HepG2 (cell line): ENCODE results near the gene C17orf58. TPM values are rescaled to one million over a fixed set of nuclear protein-coding genes. Genes with fewer than 3 reads are reported as not detected.

Experiments
- DNMT3B ChIP-seq: conservative IDR thresholded peaks from 2 replicates; pipeline ENCODE4 v1.6.1; 2016; ENCODE audit warnings: missing biosample characterization, control low read depth
- FOXA1 ChIP-seq, 2 experiments: fragments of 450-650 bp in 1 of 2; sonication (generic) in 1 of 2; formaldehyde crosslinking in 1 of 2; IDR thresholded peaks; 2 replicates each; pipeline versions ENCODE4 v1.4.0 to v1.6.1; 2016 to 2020; ENCODE audit warnings: missing genetic modification reagents in 1 of 2
- GATA4 ChIP-seq: sonication (generic); IDR thresholded peaks from 2 replicates; pipeline ENCODE4 v1.6.1; 2016; ENCODE audit warnings: antibody characterized with exemption, low read depth, borderline replicate concordance
- GPBP1L1 ChIP-seq: sonication (generic); formaldehyde crosslinking; IDR thresholded peaks from 2 replicates; pipeline ENCODE4 v1.5.0; 2020; ENCODE audit warnings: mild to moderate bottlenecking, missing genetic modification reagents
- HOXA5 ChIP-seq: sonication (generic); formaldehyde crosslinking; IDR thresholded peaks from 2 replicates; pipeline ENCODE4 v1.4.0; 2020; ENCODE audit warnings: missing genetic modification reagents
- MATR3 ChIP-seq: sonication (generic); formaldehyde crosslinking; IDR thresholded peaks from 2 replicates; pipeline ENCODE4 v1.4.0; 2020; ENCODE audit warnings: missing genetic modification reagents
- NR2F1 ChIP-seq, 2 experiments: fragments of 450-650 bp in 1 of 2; formaldehyde crosslinking in 1 of 2; IDR thresholded peaks; 2 replicates each; pipeline versions ENCODE4 v1.5.0 to v1.6.1; 2016 to 2020; ENCODE audit warnings: mild to moderate bottlenecking in 1 of 2, missing compliant biosample characterization in 1 of 2, missing genetic modification reagents in 1 of 2, moderate library complexity in 1 of 2
- PITX1 ChIP-seq: sonication (generic); formaldehyde crosslinking; IDR thresholded peaks from 2 replicates; pipeline ENCODE4 v1.5.1; 2020; ENCODE audit warnings: mild to moderate bottlenecking, missing genetic modification reagents
- PREB ChIP-seq: sonication (generic); formaldehyde crosslinking; IDR thresholded peaks from 2 replicates; pipeline ENCODE4 v1.4.0; 2020; ENCODE audit warnings: missing genetic modification reagents
- RNF2 ChIP-seq: fragments of 450-650 bp; conservative IDR thresholded peaks from 2 replicates; pipeline ENCODE4 v1.6.1; 2016; ENCODE audit warnings: low read depth
- SMC3 ChIP-seq: IDR thresholded peaks from 2 replicates; pipeline ENCODE4 v1.6.1; 2011; ENCODE audit warnings: low read length, improper control_type of control experiment
- SRF ChIP-seq: IDR thresholded peaks from 2 replicates; pipeline ENCODE4 v1.6.1; 2011; ENCODE audit warnings: mild to moderate bottlenecking, low read depth, low read length, moderate library complexity
- ZBTB39 ChIP-seq: sonication (generic); formaldehyde crosslinking; IDR thresholded peaks from 2 replicates; pipeline ENCODE4 v1.5.0; 2020; ENCODE audit warnings: missing genetic modification reagents
- ZNF234 ChIP-seq: sonication (generic); formaldehyde crosslinking; conservative IDR thresholded peaks from 2 replicates; pipeline ENCODE4 v1.5.1; 2020; ENCODE audit warnings: mild to moderate bottlenecking, missing genetic modification reagents
- ZNF563 ChIP-seq: sonication (generic); formaldehyde crosslinking; IDR thresholded peaks from 2 replicates; pipeline ENCODE4 v1.8.0; 2022; ENCODE audit warnings: mild to moderate bottlenecking, moderate library complexity, missing genetic modification reagents
- ZNF564 ChIP-seq: sonication (generic); formaldehyde crosslinking; IDR thresholded peaks from 2 replicates; pipeline ENCODE4 v1.8.1; 2023; ENCODE audit warnings: mild to moderate bottlenecking, missing genetic modification reagents
- ZNF597 ChIP-seq: sonication (generic); formaldehyde crosslinking; IDR thresholded peaks from 2 replicates; pipeline ENCODE4 v1.5.0; 2020; ENCODE audit warnings: missing genetic modification reagents
- polyA plus RNA-seq, 8 experiments: library from polyadenylated mRNA; depleted of rRNA in 3 of 8; stranded (reverse) in 7 of 8; unstranded in 1 of 8; fragments of >200 nt; fragmentation: Illumina TruSeq in 4 of 8; extraction: Trizol in 4 of 8; gene quantifications; 2 replicates each; pipeline versions ENCODE4 v1.2.1 to v1.2.3, GENCODE V29; 2011 to 2016; ENCODE audit warnings: low read depth in 4 of 8, missing spikeins in 1 of 8, mixed read lengths in 1 of 8; ENCODE audit not compliant: insufficient read depth in 1 of 8
- total RNA-seq, 5 experiments: library from RNA; depleted of rRNA; stranded (reverse); fragments of >200 nt; fragmentation: Illumina TruSeq; extraction: Trizol; gene quantifications; 2 replicates each; pipeline ENCODE4 v1.2.3, GENCODE V29; 2016; ENCODE audit warnings: low read depth in 1 of 5
- TF ChIP-seq, protein P1 (sequence below): sonication (generic); formaldehyde crosslinking; IDR thresholded peaks from 2 replicates; pipeline ENCODE4 v1.4.0; 2020; ENCODE audit warnings: missing genetic modification reagents, low read depth, mild to moderate bottlenecking, borderline replicate concordance
- TF ChIP-seq, protein P2 (sequence below): sonication (generic); formaldehyde crosslinking; IDR thresholded peaks from 2 replicates; pipeline ENCODE4 v1.4.0; 2020; ENCODE audit warnings: missing genetic modification reagents, mild to moderate bottlenecking, borderline replicate concordance

Gene C17orf58
- total and polyA plus RNA-seq, 2 of the 13 experiments (the other 11 are each of a cell fraction or from before 2014, with no cell fraction given) = 15.6 to 15.8 TPM

GRCh38 chr17:68035523-68036303 is 39.4 kb upstream of the C17orf58 start, which contains the start of gene KPNA2 (continued):
- TF ChIP-seq GATA4 (peak; percentile 57), SMC3 (no peak), SRF (no peak), FOXA1 (IDR thresholded peaks at IDR 0.05) (no peak), FOXA1 (CRISPR knock-in tag; IDR thresholded peaks at IDR 0.05) (peak; percentile 24; the same call in 1 of the 2 replicates), RNF2 (peak; percentile 86), HOXA5 (peak; percentile 90), MATR3 (CRISPR knock-in tag) (no peak), NR2F1 (CRISPR knock-in tag; IDR thresholded peaks at IDR 0.05) (no peak), ZNF234 (0 out of 2 replicates have a peak, but pooled peaks have one; percentile 19), ZNF563 (peak; percentile 93), ZBTB39 (peak; percentile 85; the same call in 1 of the 2 replicates), PREB (CRISPR knock-in tag) (no peak), GPBP1L1 (CRISPR knock-in tag) (no peak), PITX1 (0 out of 2 replicates have a peak, but pooled peaks have one; percentile 69), DNMT3B (0 out of 2 replicates have a peak, but pooled peaks have one; percentile 44), ZNF597 (CRISPR knock-in tag) (no peak), ZNF564 (CRISPR knock-in tag) (peak; percentile 89; the same call in 1 of the 2 replicates)
- TF ChIP-seq, protein P1, sequence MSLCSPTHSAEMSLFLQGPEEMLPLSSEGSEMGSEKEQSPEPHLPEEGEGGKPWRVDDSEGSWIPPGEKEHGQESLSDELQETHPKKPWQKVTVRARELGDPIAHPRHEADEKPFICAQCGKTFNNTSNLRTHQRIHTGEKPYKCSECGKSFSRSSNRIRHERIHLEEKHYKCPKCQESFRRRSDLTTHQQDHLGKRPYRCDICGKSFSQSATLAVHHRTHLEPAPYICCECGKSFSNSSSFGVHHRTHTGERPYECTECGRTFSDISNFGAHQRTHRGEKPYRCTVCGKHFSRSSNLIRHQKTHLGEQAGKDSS (CRISPR knock-in tag) = peak; percentile 89
- TF ChIP-seq, protein P2, sequence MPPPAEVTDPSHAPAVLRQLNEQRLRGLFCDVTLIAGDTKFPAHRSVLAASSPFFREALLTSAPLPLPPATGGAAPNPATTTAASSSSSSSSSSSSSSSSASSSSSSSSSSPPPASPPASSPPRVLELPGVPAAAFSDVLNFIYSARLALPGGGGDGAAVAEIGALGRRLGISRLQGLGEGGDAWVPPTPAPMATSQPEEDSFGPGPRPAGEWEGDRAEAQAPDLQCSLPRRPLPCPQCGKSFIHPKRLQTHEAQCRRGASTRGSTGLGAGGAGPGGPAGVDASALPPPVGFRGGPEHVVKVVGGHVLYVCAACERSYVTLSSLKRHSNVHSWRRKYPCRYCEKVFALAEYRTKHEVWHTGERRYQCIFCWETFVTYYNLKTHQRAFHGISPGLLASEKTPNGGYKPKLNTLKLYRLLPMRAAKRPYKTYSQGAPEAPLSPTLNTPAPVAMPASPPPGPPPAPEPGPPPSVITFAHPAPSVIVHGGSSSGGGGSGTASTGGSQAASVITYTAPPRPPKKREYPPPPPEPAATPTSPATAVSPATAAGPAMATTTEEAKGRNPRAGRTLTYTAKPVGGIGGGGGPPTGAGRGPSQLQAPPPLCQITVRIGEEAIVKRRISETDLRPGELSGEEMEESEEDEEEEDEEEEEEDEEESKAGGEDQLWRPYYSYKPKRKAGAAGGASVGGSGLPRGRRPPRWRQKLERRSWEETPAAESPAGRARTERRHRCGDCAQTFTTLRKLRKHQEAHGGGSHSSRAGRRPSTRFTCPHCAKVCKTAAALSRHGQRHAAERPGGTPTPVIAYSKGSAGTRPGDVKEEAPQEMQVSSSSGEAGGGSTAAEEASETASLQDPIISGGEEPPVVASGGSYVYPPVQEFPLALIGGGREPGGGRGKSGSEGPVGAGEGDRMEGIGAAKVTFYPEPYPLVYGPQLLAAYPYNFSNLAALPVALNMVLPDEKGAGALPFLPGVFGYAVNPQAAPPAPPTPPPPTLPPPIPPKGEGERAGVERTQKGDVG (CRISPR knock-in tag) = peak; percentile 59; the same call in 1 of the 2 replicates
